DOHH2 (cell line): Measurements from ENCODE around the gene RALBP1.

ENCODE experiments used
- EZH2phosphoT487 ChIP-seq: fragments of 200-600 bp; sonication (generic); IDR thresholded peaks from 2 replicates; pipeline ENCODE4 v1.6.1; 2017; ENCODE audit warnings: borderline replicate concordance, mild to moderate bottlenecking, antibody characterized with exemption, low read length, moderate library complexity, mixed read lengths
- TF ChIP-seq, protein P1 (sequence below): fragments of 200-600 bp; sonication (generic); IDR thresholded peaks from one replicate; pipeline ENCODE4 v1.5.1; 2014; ENCODE audit warnings: antibody characterized with exemption, mild to moderate bottlenecking, low read depth, low read length; ENCODE audit not compliant: poor library complexity, severe bottlenecking

DNA sequence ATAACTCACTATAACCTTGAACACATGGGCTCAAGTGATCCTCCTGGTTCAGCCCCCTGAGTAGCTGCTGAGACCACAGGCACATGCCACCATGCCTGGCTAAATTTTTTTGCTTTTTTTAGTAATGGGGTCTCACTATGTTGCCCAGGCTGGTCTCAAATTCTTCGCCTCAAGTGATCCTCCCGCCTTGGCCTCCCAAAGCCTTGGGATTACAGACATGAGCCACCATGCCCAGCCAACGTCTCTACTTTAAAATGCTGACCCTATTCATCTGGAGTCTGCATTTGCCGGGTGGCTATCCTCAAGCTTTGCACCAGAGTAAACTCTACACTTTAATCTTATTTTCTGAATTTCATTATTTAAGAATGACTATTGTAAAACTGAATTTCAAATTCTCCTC is 37.6 kb upstream of the RALBP1 start:
- TF ChIP-seq, protein P1, sequence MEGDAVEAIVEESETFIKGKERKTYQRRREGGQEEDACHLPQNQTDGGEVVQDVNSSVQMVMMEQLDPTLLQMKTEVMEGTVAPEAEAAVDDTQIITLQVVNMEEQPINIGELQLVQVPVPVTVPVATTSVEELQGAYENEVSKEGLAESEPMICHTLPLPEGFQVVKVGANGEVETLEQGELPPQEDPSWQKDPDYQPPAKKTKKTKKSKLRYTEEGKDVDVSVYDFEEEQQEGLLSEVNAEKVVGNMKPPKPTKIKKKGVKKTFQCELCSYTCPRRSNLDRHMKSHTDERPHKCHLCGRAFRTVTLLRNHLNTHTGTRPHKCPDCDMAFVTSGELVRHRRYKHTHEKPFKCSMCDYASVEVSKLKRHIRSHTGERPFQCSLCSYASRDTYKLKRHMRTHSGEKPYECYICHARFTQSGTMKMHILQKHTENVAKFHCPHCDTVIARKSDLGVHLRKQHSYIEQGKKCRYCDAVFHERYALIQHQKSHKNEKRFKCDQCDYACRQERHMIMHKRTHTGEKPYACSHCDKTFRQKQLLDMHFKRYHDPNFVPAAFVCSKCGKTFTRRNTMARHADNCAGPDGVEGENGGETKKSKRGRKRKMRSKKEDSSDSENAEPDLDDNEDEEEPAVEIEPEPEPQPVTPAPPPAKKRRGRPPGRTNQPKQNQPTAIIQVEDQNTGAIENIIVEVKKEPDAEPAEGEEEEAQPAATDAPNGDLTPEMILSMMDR = no peak
- no peak for TF ChIP-seq EZH2phosphoT487
